Measurements from ENCODE around the gene SDS. TPM values are rescaled to one million over a fixed set of nuclear protein-coding genes. Genes with fewer than 3 reads are reported as not detected.

The SDS gene
- total RNA-seq, 1 experiment from 2014 or later = not detected

DNA sequence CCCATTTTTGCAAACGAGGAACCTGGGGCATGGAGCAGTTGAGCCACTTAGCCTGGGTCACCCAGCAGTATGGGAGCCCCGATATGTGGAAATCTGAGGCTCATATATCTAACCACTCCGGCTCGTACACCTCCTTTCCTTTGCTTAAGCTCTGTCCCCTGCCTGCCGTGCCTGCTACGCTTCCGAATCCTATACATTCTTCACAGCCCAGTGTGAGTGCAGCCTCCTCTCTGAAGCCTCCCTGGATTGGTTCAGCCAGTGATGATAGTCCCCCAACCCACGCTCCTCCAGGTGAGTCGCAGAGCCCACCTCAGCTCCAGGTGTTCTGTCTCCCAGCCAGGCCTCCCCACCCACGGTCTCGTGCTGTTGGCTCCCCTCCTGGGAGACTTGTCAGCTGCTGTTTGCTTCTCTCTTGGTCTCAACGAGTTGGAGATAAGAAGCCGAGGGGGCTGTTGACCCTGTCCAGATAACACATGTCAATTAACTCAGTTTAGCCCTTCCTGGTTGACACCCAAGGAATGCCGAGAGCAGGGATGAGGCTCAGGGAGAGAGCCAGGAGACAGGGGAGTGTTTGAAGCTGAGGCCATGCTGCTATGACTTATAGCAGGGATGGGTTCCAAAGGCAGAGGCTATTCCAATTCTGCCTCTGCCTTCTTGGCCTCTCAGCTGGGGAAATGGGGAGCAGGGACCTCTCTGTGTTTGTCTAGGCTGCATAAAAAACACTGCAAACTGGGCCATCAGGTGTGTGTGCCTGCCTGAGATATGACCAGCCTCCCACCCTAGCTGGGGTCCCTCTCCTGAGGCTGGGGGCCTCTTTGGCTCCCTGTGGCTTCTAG lies 37.5 kb upstream of the SDS start:
- H3K9me3 Mint-ChIP-seq = no peaks in the 10 kb centered on the region; a peak in 1 of 5 replicates
- Histone ChIP-seq H3K23ac (ENCODE audit: insufficient read length, low read depth, low read length) (no peak overlapping the region), H2AK5ac (ENCODE audit: insufficient read length, low read length) (no peak overlapping the region), H3K9ac (ENCODE audit: extremely low read depth, insufficient read length, low read length) (no peak overlapping the region), H3K79me1 (ENCODE audit: insufficient read depth, low read depth, low read length, poor library complexity, severe bottlenecking) (no peaks in the 10 kb centered on the region), H4K91ac (ENCODE audit: insufficient read length, low read depth, low read length) (no peak overlapping the region), H3K4ac (ENCODE audit: low read depth, low read length) (no peak overlapping the region), H3K27ac (ENCODE audit: insufficient read length, low read depth, low read length) (no peak overlapping the region), H2BK5ac (ENCODE audit: insufficient read length, low read length) (no peak overlapping the region), H2BK12ac (ENCODE audit: insufficient read length, low read depth, low read length) (no peak overlapping the region), H3K9me3 (ENCODE audit: control insufficient read depth, low read depth, low read length) (no peaks in the 10 kb centered on the region), H4K5ac (ENCODE audit: insufficient read length, low read depth, low read length) (no peak overlapping the region), H2BK20ac (ENCODE audit: low read depth, low read length, poor library complexity, severe bottlenecking) (no peak overlapping the region), H4K8ac (replicated peaks; ENCODE audit: insufficient read length, low read depth, low read length) (no peak overlapping the region), H3K56ac (ENCODE audit: insufficient read length, low read depth, low read length) (no peak overlapping the region), H3K14ac (ENCODE audit: insufficient read depth, low read length) (no peak overlapping the region), H4K20me1 (ENCODE audit: control insufficient read depth, insufficient read depth, insufficient read length) (no peaks in the 10 kb centered on the region), H3T11ph (ENCODE audit: low read length) (no peak overlapping the region), H3K23me2 (ENCODE audit: insufficient read length, low read depth, low read length, poor library complexity, severe bottlenecking) (no peaks in the 10 kb centered on the region), H3K18ac (ENCODE audit: insufficient read length, low read depth, low read length) (no peak overlapping the region), H2AFZ (ENCODE audit: low read length) (no peak overlapping the region), H3K79me2 (ENCODE audit: insufficient read depth, low read length) (no peaks in the 10 kb centered on the region), H2BK15ac (ENCODE audit: low read depth, low read length) (no peak overlapping the region), H3K4me2 (ENCODE audit: insufficient read depth, insufficient read length, low read length) (no peak overlapping the region), H2BK120ac (ENCODE audit: low read depth, low read length, poor library complexity, severe bottlenecking) (no peak overlapping the region), H3K4me1 (ENCODE audit: insufficient read depth, low read length) (no peaks in the 10 kb centered on the region), H3K27me3 (ENCODE audit: insufficient read depth, low read length) (no peaks in the 10 kb centered on the region)
- DNase-seq = no peak
- H3K36me3 Mint-ChIP-seq (ENCODE audit: insufficient read depth in 1 of 3, low read depth in 3 of 3) = no peaks in the 10 kb centered on the region; a peak in 1 of 7 replicates
- peaks cover 26% of the 10 kb centered on the region for H3K27me3 Mint-ChIP-seq (ENCODE audit: low read depth)
- TF ChIP-seq, protein P1, sequence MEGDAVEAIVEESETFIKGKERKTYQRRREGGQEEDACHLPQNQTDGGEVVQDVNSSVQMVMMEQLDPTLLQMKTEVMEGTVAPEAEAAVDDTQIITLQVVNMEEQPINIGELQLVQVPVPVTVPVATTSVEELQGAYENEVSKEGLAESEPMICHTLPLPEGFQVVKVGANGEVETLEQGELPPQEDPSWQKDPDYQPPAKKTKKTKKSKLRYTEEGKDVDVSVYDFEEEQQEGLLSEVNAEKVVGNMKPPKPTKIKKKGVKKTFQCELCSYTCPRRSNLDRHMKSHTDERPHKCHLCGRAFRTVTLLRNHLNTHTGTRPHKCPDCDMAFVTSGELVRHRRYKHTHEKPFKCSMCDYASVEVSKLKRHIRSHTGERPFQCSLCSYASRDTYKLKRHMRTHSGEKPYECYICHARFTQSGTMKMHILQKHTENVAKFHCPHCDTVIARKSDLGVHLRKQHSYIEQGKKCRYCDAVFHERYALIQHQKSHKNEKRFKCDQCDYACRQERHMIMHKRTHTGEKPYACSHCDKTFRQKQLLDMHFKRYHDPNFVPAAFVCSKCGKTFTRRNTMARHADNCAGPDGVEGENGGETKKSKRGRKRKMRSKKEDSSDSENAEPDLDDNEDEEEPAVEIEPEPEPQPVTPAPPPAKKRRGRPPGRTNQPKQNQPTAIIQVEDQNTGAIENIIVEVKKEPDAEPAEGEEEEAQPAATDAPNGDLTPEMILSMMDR (conservative IDR thresholded peaks at IDR 0.05) = no peak
- H3K4me3 Mint-ChIP-seq = no peak overlapping the region
- no CpG with 5 or more reads among the region's 14 CpGs for WGBS (ENCODE audit: extremely low coverage, insufficient read length, low lambda C conversion rate)
- H3K4me1 Mint-ChIP-seq = peaks cover 3 to 6% of the 10 kb centered on the region in 2 experiments; a peak in 2 of 4 replicates
- no peak overlapping the region for H3K27ac Mint-ChIP-seq
